ENCODE measurements around the gene LAGE3. TPM values are rescaled to one million over a fixed set of nuclear protein-coding genes. Genes with fewer than 3 reads are reported as not detected.

The LAGE3 gene
- total and polyA plus RNA-seq, 3 donors from 2014 or later: 12.4 to 30.9 (median 29.1) TPM

DNA sequence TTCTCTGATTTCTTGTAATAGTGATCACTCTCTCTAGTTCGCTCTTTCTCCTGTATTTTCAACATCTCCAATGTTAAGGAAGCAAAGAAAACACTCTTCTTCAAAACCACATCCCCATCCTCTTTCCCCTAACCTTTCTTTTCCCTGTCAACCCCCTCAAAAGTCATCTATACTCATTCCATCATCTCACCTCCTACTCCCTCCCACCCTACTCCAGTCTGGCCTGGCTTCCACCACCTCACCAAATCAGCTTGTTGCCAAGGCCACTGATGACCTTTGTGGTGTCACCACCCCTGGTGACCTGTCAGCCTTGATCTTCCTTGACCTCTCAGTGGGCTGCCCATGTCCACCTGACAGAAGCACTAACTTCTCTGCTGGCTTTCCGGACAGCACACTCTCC is 34.6 kb upstream of the LAGE3 start:
- H3K36me3 ChIP-seq (ENCODE audit: low read depth, missing control alignments): no peaks in the 10 kb centered on the region
- intact Hi-C loops (cut with DNase I; ENCODE audit: low total_unique reads): no loop called here
- TF ChIP-seq POLR2A (IDR thresholded peaks at IDR 0.05): no peak
- TF ChIP-seq, protein P1, sequence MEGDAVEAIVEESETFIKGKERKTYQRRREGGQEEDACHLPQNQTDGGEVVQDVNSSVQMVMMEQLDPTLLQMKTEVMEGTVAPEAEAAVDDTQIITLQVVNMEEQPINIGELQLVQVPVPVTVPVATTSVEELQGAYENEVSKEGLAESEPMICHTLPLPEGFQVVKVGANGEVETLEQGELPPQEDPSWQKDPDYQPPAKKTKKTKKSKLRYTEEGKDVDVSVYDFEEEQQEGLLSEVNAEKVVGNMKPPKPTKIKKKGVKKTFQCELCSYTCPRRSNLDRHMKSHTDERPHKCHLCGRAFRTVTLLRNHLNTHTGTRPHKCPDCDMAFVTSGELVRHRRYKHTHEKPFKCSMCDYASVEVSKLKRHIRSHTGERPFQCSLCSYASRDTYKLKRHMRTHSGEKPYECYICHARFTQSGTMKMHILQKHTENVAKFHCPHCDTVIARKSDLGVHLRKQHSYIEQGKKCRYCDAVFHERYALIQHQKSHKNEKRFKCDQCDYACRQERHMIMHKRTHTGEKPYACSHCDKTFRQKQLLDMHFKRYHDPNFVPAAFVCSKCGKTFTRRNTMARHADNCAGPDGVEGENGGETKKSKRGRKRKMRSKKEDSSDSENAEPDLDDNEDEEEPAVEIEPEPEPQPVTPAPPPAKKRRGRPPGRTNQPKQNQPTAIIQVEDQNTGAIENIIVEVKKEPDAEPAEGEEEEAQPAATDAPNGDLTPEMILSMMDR (IDR thresholded peaks at IDR 0.05): no peak
- no peaks in the 10 kb centered on the region for H3K27me3 ChIP-seq
- no peak overlapping the region for H3K4me3 ChIP-seq
- H3K4me1 ChIP-seq: peaks cover 12% of the 10 kb centered on the region
- WGBS, 2 donors: 85 to 90% methylated on average over 2 of the region's 2 CpGs
- no peak for DNase-seq
- no peak overlapping the region for H3K27ac ChIP-seq
- no peaks in the 10 kb centered on the region for H3K9me3 ChIP-seq

DNA sequence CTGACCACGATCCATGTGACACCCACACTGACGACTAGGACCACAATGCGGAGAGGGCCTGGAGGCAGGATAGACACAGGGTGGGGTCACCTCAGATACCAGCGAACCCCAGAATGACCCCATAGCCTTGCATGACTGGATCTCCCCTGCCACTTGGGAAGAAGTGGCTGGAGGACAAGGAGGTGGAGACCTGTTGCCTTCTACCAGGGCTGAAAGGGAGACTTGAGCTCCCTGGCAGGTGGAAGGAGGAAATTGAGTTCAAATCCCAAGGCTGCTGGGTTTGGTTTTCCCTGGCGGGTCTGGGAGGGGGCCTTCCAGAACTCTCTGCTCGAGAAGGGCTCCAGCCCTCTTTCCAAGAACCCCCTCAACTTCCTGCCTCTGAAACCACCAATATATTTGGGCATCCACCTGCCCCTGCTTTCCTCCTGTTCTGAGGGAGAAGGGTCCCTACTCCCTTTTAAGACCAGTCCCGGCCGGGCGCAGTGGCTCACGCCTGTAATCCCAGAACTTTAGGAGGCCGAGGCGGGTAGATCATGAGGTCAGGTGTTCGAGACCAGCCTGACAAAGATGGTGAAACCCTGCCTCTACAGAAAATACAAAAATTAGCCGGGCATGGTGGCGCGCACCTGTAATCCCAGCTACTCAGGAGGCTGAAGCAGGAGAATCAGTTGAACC is 33.9 kb upstream of the LAGE3 start:
- no peaks in the 10 kb centered on the region for H3K27me3 ChIP-seq
- H3K36me3 ChIP-seq (ENCODE audit: low read depth, missing control alignments): no peaks in the 10 kb centered on the region
- H3K4me3 ChIP-seq: no peak overlapping the region
- WGBS, 2 donors: 94 to 98% methylated on average over 10 to 13 of the region's 16 CpGs
- no peak overlapping the region for H3K27ac ChIP-seq
- TF ChIP-seq, protein P1 (IDR thresholded peaks at IDR 0.05): no peak
- TF ChIP-seq POLR2A (IDR thresholded peaks at IDR 0.05): no peak
- no peaks in the 10 kb centered on the region for H3K9me3 ChIP-seq
- DNase-seq: no peak
- H3K4me1 ChIP-seq: peaks cover 11% of the 10 kb centered on the region
- intact Hi-C loops (cut with DNase I; ENCODE audit: low total_unique reads): no loop called here

DNA sequence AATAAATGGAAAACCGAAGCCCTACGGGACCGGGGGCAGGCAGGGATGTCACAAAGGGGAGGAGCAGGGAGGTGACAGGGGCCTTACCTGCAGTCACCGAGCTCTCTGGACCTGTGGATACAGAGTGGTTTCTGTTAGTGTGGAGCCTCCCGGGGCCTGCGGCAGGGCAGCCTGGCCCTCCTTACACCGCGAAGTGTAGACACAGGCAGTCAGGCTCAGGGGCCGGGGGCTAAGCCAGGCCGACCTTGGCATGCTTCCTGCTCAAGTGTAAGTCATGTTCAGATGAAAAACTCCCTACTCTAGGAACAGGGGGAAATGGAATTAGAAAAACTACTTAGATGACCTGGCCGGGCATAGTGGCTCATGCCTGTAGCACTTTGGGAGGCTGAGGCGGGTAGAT is 32.7 kb upstream of the LAGE3 start:
- 53 to 58% methylated on average over 5 to 12 of the region's 12 CpGs for WGBS, 2 donors
- Histone ChIP-seq H3K27ac (no peak overlapping the region), H3K27me3 (no peaks in the 10 kb centered on the region), H3K36me3 (ENCODE audit: low read depth, missing control alignments) (no peaks in the 10 kb centered on the region), H3K9me3 (no peaks in the 10 kb centered on the region), H3K4me3 (no peak overlapping the region), H3K4me1 (no peaks in the 10 kb centered on the region)
- no peak for DNase-seq
- no peak for TF ChIP-seq POLR2A (IDR thresholded peaks at IDR 0.05)
- TF ChIP-seq, protein P1 (IDR thresholded peaks at IDR 0.05): no peak
- intact Hi-C loops (cut with DNase I; ENCODE audit: low total_unique reads): no loop called here

DNA sequence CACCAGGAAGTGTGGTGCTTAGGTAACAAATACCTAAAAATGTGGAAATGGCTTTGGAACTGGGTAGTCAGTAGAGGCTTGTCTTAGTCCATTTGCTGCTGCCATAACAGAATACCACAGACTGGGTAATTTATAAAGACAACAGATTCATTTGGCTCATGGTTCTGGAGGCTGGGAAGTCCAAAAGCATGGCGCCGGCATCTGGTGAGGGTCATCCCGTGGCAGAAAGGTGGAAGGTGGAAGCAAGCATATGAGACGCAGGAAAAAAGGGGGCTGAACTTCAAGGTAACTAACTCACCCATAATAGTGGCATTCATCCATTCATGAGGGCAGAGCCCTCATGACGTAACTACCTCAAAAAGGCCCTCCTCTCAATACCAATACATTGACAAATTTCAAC is 30.4 kb upstream of the LAGE3 start:
- Histone ChIP-seq H3K36me3 (ENCODE audit: low read depth, missing control alignments) (no peaks in the 10 kb centered on the region), H3K27ac (no peak overlapping the region), H3K27me3 (no peaks in the 10 kb centered on the region), H3K9me3 (no peaks in the 10 kb centered on the region), H3K4me1 (no peaks in the 10 kb centered on the region), H3K4me3 (no peak overlapping the region)
- WGBS, 2 donors: 96 to 100% methylated on average over 2 to 5 of the region's 5 CpGs
- intact Hi-C loops (cut with DNase I; ENCODE audit: low total_unique reads): no loop called here
- no peak for DNase-seq
- no peak for TF ChIP-seq POLR2A (IDR thresholded peaks at IDR 0.05)
- TF ChIP-seq, protein P1 (IDR thresholded peaks at IDR 0.05): no peak

DNA sequence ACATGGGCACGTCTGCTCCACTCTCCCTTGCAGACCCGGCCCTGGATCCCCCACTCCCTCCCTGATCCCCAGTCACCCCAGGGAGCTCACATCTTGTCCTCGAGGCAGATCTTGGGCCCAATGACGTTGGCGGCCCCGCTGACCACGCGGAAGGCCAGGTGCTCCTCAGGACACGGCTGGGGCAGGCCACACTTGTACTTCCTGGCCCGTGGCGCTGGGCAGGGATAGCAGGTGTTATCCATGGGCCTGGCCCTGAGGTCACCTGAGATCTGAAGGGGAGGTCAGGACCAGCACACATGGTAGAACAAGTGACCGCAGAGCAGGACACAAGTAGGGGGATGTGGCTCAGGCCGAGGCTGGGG is 29.3 kb upstream of the LAGE3 start:
- TF ChIP-seq POLR2A (IDR thresholded peaks at IDR 0.05): no peak
- TF ChIP-seq, protein P1 (IDR thresholded peaks at IDR 0.05): no peak
- no peaks in the 10 kb centered on the region for H3K4me1 ChIP-seq
- H3K27me3 ChIP-seq: no peaks in the 10 kb centered on the region
- WGBS, 2 donors: 67 to 83% methylated on average over 1 to 7 of the region's 13 CpGs
- DNase-seq: no peak
- no peak overlapping the region for H3K27ac ChIP-seq
- H3K9me3 ChIP-seq: no peaks in the 10 kb centered on the region
- intact Hi-C loops (cut with DNase I; ENCODE audit: low total_unique reads): no loop called here
- no peaks in the 10 kb centered on the region for H3K36me3 ChIP-seq (ENCODE audit: low read depth, missing control alignments)
- H3K4me3 ChIP-seq: no peak overlapping the region
